ENCODE results near the gene MED7. TPM values are rescaled to one million over a fixed set of nuclear protein-coding genes. Genes with fewer than 3 reads are reported as not detected.

MED7 gene, protein sequence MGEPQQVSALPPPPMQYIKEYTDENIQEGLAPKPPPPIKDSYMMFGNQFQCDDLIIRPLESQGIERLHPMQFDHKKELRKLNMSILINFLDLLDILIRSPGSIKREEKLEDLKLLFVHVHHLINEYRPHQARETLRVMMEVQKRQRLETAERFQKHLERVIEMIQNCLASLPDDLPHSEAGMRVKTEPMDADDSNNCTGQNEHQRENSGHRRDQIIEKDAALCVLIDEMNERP
- polyA plus RNA-seq (2011; rRNA removed) (17.9 and 23.0 TPM in 2 replicates), polyA plus RNA-seq (2017; fragmentation: RNase III; extraction: RNeasy Plus Mini Kit Qiagen cat#74134 plus additional on column Dnase treatment) (19.8 to 22.6 TPM (median 22.5 TPM) in 3 replicates), polyA minus RNA-seq (2011; rRNA and poly(A)+ RNA removed) (4.0 and 4.6 TPM in 2 replicates)
- polyA plus RNA-seq (2012; cell fraction: cytosol; rRNA removed): 6.1 and 6.3 TPM in 2 replicates
- polyA plus RNA-seq (2012; cell fraction: nucleus; rRNA removed): 2.1 and 3.4 TPM in 2 replicates

GRCh38 chr5:157142317-157143126, at the start of gene MED7:
TSS of gene MED7 (minus strand) at chr5:157142865. CDS start at chr5:157139431, 3,434 bp downstream.
- H3K9me3 ChIP-seq: no peaks in the 10 kb centered on the region
- peak; percentile 99 for DNase-seq (ENCODE audit: low read depth in 1 of 2, low spot score in 1 of 2)
- TF ChIP-seq MYC (IDR thresholded peaks at IDR 0.05; ENCODE audit: borderline replicate concordance, low read length) (no peak), NPAS2 (CRISPR knock-in tag; IDR thresholded peaks at IDR 0.05; ENCODE audit: borderline replicate concordance) (no peak), HDAC2 (IDR thresholded peaks at IDR 0.05) (no peak), REST (IDR thresholded peaks at IDR 0.05) (peak; percentile 77), ZFP36 (IDR thresholded peaks at IDR 0.05; ENCODE audit: borderline replicate concordance, partially characterized antibody) (peak; percentile 85), JUNB (IDR thresholded peaks at IDR 0.05) (no peak), KDM1A (IDR thresholded peaks at IDR 0.05; ENCODE audit: low read depth) (peak; percentile 59; the same call in 1 of the 2 replicates), POLR2A (IDR thresholded peaks at IDR 0.05; ENCODE audit: low read length) (peak; percentile 65), PHF8 (IDR thresholded peaks at IDR 0.05; ENCODE audit: borderline replicate concordance, low read depth) (peak; percentile 84), JUN (IDR thresholded peaks at IDR 0.05) (peak; percentile 77 to 81; a peak in 4 of 5 replicates)
- TF ChIP-seq, protein P1, sequence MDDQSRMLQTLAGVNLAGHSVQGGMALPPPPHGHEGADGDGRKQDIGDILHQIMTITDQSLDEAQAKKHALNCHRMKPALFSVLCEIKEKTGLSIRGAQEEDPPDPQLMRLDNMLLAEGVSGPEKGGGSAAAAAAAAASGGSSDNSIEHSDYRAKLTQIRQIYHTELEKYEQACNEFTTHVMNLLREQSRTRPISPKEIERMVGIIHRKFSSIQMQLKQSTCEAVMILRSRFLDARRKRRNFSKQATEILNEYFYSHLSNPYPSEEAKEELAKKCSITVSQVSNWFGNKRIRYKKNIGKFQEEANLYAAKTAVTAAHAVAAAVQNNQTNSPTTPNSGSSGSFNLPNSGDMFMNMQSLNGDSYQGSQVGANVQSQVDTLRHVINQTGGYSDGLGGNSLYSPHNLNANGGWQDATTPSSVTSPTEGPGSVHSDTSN (IDR thresholded peaks at IDR 0.05): peak; percentile 95
- TF ChIP-seq, protein P2, sequence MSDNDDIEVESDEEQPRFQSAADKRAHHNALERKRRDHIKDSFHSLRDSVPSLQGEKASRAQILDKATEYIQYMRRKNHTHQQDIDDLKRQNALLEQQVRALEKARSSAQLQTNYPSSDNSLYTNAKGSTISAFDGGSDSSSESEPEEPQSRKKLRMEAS (IDR thresholded peaks at IDR 0.05): peak; percentile 13; the same call in 1 of the 2 replicates
- POLR2A ChIA-PET: interaction anchor here (0.6 to 1.8 kb wide), 9 partner anchors 10 to 600 kb away, joined by 3 to 8 read pairs (median 3); partner anchors contain the start of genes HAVCR1 and THG1L
- WGBS (ENCODE audit: missing lambda C conversion rate): 3% methylated on average over 35 of the region's 48 CpGs
- H3K4me2 ChIP-seq: peak within 1 kb of the TSS; percentile 86
- H3K27ac ChIP-seq: peak within 1 kb of the TSS; percentile 95 to 96
- CTCF ChIA-PET: interaction anchor here (0.6 to 2.8 kb wide), 7 partner anchors 10 to 1475 kb away, joined by 3 to 26 read pairs (median 3); partner anchors contain the start of gene LSM11
- H3K4me3 ChIP-seq: peak within 1 kb of the TSS; percentile 93
- FAIRE-seq: peak; percentile 83
- peaks cover 10% of the 10 kb centered on the region; the same call in 2 of the 3 replicates for H3K4me1 ChIP-seq
- ATAC-seq: peak; percentile 99 to 100

GRCh38 chr5:157189223-157189622, 46.6 kb upstream of the MED7 start:
- FAIRE-seq (no peak), DNase-seq (ENCODE audit: low read depth in 1 of 2, low spot score in 1 of 2) (no peak), ATAC-seq (no peak)
- Histone ChIP-seq H3K9me3 (peaks cover 6% of the 10 kb centered on the region; the same call in 2 of the 3 replicates), H3K4me1 (no peaks in the 10 kb centered on the region), H3K4me3 (no peak overlapping the region), H3K27ac (no peak overlapping the region), H3K4me2 (no peak overlapping the region)
- ChIA-PET POLR2A (no interaction called here), CTCF (interaction anchor here (1.5 to 1.6 kb wide), 2 partner anchors 10 to 41 kb away, joined by 4 to 5 read pairs; no protein-coding TSS in a partner anchor)
- WGBS (ENCODE audit: missing lambda C conversion rate): 59% methylated on average over 7 of the region's 7 CpGs
- TF ChIP-seq EHF (CRISPR knock-in tag; IDR thresholded peaks at IDR 0.05): no peak
- no peak for TF ChIP-seq FOSB (CRISPR knock-in tag; IDR thresholded peaks at IDR 0.05)
- no peak for TF ChIP-seq CBX2 (IDR thresholded peaks at IDR 0.05; ENCODE audit: borderline replicate concordance, low read depth)
- TF ChIP-seq KDM1A (IDR thresholded peaks at IDR 0.05; ENCODE audit: low read depth): no peak
- no peak for TF ChIP-seq JUN (IDR thresholded peaks at IDR 0.05)
- TF ChIP-seq POLR2A (IDR thresholded peaks at IDR 0.05; ENCODE audit: low read length): no peak
- TF ChIP-seq, protein P3, sequence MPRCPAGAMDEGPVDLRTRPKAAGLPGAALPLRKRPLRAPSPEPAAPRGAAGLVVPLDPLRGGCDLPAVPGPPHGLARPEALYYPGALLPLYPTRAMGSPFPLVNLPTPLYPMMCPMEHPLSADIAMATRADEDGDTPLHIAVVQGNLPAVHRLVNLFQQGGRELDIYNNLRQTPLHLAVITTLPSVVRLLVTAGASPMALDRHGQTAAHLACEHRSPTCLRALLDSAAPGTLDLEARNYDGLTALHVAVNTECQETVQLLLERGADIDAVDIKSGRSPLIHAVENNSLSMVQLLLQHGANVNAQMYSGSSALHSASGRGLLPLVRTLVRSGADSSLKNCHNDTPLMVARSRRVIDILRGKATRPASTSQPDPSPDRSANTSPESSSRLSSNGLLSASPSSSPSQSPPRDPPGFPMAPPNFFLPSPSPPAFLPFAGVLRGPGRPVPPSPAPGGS (IDR thresholded peaks at IDR 0.05): no peak
- TF ChIP-seq, protein P4, sequence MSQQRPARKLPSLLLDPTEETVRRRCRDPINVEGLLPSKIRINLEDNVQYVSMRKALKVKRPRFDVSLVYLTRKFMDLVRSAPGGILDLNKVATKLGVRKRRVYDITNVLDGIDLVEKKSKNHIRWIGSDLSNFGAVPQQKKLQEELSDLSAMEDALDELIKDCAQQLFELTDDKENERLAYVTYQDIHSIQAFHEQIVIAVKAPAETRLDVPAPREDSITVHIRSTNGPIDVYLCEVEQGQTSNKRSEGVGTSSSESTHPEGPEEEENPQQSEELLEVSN (IDR thresholded peaks at IDR 0.05; ENCODE audit: borderline replicate concordance, low read depth): no peak
- no peak for TF ChIP-seq ZFP36 (IDR thresholded peaks at IDR 0.05; ENCODE audit: borderline replicate concordance, partially characterized antibody)
- TF ChIP-seq GATA3 (IDR thresholded peaks at IDR 0.05; ENCODE audit: borderline replicate concordance): no peak
- TF ChIP-seq USF2 (IDR thresholded peaks at IDR 0.05): no peak
- no peak for TF ChIP-seq HOXB13 (CRISPR knock-in tag; IDR thresholded peaks at IDR 0.05; ENCODE audit: low read depth)
- no peak for TF ChIP-seq SMC3 (IDR thresholded peaks at IDR 0.05)
- no peak for TF ChIP-seq RNF2 (IDR thresholded peaks at IDR 0.05; ENCODE audit: borderline replicate concordance, low read depth)
- no peak for TF ChIP-seq FOSL2 (IDR thresholded peaks at IDR 0.05)
- no peak for TF ChIP-seq FOSL2 (CRISPR knock-in tag; IDR thresholded peaks at IDR 0.05)
- TF ChIP-seq ZNF302 (CRISPR knock-in tag; IDR thresholded peaks at IDR 0.05): no peak
- no peak for TF ChIP-seq NFE2L2 (conservative IDR thresholded peaks at IDR 0.05; ENCODE audit: low read length)
